H1 (cell line): Measurements from ENCODE around the gene RNPEPL1. TPM values are rescaled to one million over a fixed set of nuclear protein-coding genes. Genes with fewer than 3 reads are reported as not detected.

ENCODE experiments used
- polyA plus RNA-seq, 7 experiments: library from polyadenylated mRNA; depleted of rRNA in 3 of 7; stranded (reverse) in 5 of 7; unstranded in 2 of 7; fragments of >200 nt in 5 of 7; fragments of 200-250 nt in 2 of 7; gene quantifications; 1 replicate in 5 of 7; 2 replicates in 1 of 7; 4 replicates in 1 of 7; pipeline versions ENCODE4 v1.2.1 to v1.2.3, GENCODE V29; 2011 to 2013; ENCODE audit warnings: missing spikeins in 2 of 7, mixed read lengths in 2 of 7
- total RNA-seq: library from RNA; stranded (reverse); fragmentation: NEBNext Ultra II Directional; extraction: Animal tissue kit (Norgen Biotek cat#: 25700); gene quantifications from 2 replicates; pipeline ENCODE4 v1.2.1, GENCODE V29; 2021
- TF ChIP-seq, protein P1 (sequence below), 3 experiments: IDR thresholded peaks; 1 replicate in 2 of 3; 2 replicates in 1 of 3; pipeline versions ENCODE4 v1.5.1 to v1.6.1; 2011; ENCODE audit warnings: low read length in 3 of 3, mild to moderate bottlenecking in 3 of 3, inconsistent platforms in 2 of 3, low read depth in 1 of 3, moderate library complexity in 1 of 3; ENCODE audit not compliant: insufficient read depth in 1 of 3; ENCODE audit errors: control extremely low read depth in 1 of 3

RNPEPL1 gene
- total and polyA plus RNA-seq, 2 of the 8 experiments (the other 6 are each of a cell fraction or from before 2014, with no cell fraction given), result 9.0 to 11.3 TPM

DNA sequence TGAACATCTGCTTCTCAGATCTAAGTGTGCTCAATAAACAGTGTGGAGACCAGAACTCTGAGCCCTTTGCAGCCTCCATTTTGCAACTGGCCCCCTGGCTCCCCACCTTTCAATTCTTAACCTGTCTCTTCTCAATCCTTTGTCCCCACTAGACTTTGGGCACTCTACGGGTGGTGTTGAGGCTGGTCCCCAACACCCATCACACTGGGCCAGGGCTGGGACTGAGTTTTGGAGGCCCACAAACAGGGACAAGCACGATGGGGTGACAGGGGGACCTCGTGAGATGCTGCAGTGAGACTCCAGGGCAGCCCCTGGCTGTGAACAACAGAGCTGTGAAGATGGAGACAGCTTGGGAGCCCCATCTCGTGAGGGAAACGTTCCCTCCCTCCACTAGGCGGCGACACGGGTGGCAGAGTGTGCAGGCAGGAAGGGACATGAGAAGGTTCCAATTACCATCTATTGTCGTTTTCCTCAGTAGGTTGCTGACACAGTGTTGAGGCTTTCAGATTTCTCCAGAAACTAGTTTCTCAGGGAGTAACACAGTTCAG, 11.7 kb upstream of the RNPEPL1 start (continued):
- TF ChIP-seq, protein P1, sequence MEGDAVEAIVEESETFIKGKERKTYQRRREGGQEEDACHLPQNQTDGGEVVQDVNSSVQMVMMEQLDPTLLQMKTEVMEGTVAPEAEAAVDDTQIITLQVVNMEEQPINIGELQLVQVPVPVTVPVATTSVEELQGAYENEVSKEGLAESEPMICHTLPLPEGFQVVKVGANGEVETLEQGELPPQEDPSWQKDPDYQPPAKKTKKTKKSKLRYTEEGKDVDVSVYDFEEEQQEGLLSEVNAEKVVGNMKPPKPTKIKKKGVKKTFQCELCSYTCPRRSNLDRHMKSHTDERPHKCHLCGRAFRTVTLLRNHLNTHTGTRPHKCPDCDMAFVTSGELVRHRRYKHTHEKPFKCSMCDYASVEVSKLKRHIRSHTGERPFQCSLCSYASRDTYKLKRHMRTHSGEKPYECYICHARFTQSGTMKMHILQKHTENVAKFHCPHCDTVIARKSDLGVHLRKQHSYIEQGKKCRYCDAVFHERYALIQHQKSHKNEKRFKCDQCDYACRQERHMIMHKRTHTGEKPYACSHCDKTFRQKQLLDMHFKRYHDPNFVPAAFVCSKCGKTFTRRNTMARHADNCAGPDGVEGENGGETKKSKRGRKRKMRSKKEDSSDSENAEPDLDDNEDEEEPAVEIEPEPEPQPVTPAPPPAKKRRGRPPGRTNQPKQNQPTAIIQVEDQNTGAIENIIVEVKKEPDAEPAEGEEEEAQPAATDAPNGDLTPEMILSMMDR (IDR thresholded peaks at IDR 0.05; ENCODE audit: control extremely low read depth in 1 of 3, insufficient read depth in 1 of 3, low read depth in 1 of 3, low read length in 3 of 3), result peak in 2 of 3 experiments; percentile 74 to 86; a peak in 3 of 4 replicates
